ENCODE measurements around the gene ANO1. TPM values are rescaled to one million over a fixed set of nuclear protein-coding genes. Genes with fewer than 3 reads are reported as not detected.

Gene ANO1
- total and polyA plus RNA-seq, 4 donors: 7.8 to 64.8 (median 32.2) TPM

- WGBS: 47% methylated on average over 14 of the region's 14 CpGs
- no peaks in the 10 kb centered on the region for H3K27me3 ChIP-seq (ENCODE audit: control insufficient read depth in 4 of 4, insufficient read depth in 4 of 4, low read length in 3 of 4)
- H3K4me3 ChIP-seq (ENCODE audit: low read depth in 1 of 3, low read length in 3 of 3): no peak overlapping the region
- H3K9me3 ChIP-seq (ENCODE audit: control insufficient read depth in 4 of 4, low read length in 3 of 4): no peaks in the 10 kb centered on the region
- TF ChIP-seq TAF1 (conservative IDR thresholded peaks at IDR 0.05): no peak
- TF ChIP-seq RXRA (IDR thresholded peaks at IDR 0.05): peak in 1 of 2 donors; percentile 80
- no peak for TF ChIP-seq GABPA (IDR thresholded peaks at IDR 0.05 in 1 of 2, conservative IDR thresholded peaks at IDR 0.05 in 1 of 2)
- no peak for TF ChIP-seq FOXA1 (IDR thresholded peaks at IDR 0.05)
- TF ChIP-seq HNF4A (conservative IDR thresholded peaks at IDR 0.05): peak in 1 of 2 donors; percentile 49
- TF ChIP-seq, protein P1, sequence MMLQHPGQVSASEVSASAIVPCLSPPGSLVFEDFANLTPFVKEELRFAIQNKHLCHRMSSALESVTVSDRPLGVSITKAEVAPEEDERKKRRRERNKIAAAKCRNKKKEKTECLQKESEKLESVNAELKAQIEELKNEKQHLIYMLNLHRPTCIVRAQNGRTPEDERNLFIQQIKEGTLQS (IDR thresholded peaks at IDR 0.05): no peak
- no peak for TF ChIP-seq SP1 (IDR thresholded peaks at IDR 0.05)
- TF ChIP-seq, protein P2, sequence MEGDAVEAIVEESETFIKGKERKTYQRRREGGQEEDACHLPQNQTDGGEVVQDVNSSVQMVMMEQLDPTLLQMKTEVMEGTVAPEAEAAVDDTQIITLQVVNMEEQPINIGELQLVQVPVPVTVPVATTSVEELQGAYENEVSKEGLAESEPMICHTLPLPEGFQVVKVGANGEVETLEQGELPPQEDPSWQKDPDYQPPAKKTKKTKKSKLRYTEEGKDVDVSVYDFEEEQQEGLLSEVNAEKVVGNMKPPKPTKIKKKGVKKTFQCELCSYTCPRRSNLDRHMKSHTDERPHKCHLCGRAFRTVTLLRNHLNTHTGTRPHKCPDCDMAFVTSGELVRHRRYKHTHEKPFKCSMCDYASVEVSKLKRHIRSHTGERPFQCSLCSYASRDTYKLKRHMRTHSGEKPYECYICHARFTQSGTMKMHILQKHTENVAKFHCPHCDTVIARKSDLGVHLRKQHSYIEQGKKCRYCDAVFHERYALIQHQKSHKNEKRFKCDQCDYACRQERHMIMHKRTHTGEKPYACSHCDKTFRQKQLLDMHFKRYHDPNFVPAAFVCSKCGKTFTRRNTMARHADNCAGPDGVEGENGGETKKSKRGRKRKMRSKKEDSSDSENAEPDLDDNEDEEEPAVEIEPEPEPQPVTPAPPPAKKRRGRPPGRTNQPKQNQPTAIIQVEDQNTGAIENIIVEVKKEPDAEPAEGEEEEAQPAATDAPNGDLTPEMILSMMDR (IDR thresholded peaks at IDR 0.05; ENCODE audit: low read depth, low read length, missing input control): peak; percentile 30
- TF ChIP-seq HNF4G (IDR thresholded peaks at IDR 0.05): no peak
- no peak for TF ChIP-seq NR2F2 (IDR thresholded peaks at IDR 0.05)
- peak; percentile 60 for TF ChIP-seq YY1 (IDR thresholded peaks at IDR 0.05)
- peak in 1 of 2 donors; percentile 69 for TF ChIP-seq EGR1 (IDR thresholded peaks at IDR 0.05; ENCODE audit: low read depth in 2 of 2)
- TF ChIP-seq, protein P3, sequence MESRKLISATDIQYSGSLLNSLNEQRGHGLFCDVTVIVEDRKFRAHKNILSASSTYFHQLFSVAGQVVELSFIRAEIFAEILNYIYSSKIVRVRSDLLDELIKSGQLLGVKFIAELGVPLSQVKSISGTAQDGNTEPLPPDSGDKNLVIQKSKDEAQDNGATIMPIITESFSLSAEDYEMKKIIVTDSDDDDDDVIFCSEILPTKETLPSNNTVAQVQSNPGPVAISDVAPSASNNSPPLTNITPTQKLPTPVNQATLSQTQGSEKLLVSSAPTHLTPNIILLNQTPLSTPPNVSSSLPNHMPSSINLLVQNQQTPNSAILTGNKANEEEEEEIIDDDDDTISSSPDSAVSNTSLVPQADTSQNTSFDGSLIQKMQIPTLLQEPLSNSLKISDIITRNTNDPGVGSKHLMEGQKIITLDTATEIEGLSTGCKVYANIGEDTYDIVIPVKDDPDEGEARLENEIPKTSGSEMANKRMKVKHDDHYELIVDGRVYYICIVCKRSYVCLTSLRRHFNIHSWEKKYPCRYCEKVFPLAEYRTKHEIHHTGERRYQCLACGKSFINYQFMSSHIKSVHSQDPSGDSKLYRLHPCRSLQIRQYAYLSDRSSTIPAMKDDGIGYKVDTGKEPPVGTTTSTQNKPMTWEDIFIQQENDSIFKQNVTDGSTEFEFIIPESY (IDR thresholded peaks at IDR 0.05): no peak
- TF ChIP-seq, protein P4, sequence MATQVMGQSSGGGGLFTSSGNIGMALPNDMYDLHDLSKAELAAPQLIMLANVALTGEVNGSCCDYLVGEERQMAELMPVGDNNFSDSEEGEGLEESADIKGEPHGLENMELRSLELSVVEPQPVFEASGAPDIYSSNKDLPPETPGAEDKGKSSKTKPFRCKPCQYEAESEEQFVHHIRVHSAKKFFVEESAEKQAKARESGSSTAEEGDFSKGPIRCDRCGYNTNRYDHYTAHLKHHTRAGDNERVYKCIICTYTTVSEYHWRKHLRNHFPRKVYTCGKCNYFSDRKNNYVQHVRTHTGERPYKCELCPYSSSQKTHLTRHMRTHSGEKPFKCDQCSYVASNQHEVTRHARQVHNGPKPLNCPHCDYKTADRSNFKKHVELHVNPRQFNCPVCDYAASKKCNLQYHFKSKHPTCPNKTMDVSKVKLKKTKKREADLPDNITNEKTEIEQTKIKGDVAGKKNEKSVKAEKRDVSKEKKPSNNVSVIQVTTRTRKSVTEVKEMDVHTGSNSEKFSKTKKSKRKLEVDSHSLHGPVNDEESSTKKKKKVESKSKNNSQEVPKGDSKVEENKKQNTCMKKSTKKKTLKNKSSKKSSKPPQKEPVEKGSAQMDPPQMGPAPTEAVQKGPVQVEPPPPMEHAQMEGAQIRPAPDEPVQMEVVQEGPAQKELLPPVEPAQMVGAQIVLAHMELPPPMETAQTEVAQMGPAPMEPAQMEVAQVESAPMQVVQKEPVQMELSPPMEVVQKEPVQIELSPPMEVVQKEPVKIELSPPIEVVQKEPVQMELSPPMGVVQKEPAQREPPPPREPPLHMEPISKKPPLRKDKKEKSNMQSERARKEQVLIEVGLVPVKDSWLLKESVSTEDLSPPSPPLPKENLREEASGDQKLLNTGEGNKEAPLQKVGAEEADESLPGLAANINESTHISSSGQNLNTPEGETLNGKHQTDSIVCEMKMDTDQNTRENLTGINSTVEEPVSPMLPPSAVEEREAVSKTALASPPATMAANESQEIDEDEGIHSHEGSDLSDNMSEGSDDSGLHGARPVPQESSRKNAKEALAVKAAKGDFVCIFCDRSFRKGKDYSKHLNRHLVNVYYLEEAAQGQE (IDR thresholded peaks at IDR 0.05): no peak
- TF ChIP-seq MAX (IDR thresholded peaks at IDR 0.05): no peak
- peak; percentile 64 for TF ChIP-seq FOXA2 (IDR thresholded peaks at IDR 0.05)
- TF ChIP-seq RAD21 (IDR thresholded peaks at IDR 0.05): peak; percentile 70 to 75
- peak in 1 of 2 donors; percentile 79 for TF ChIP-seq JUND (IDR thresholded peaks at IDR 0.05)
- H3K27ac ChIP-seq (ENCODE audit: low read depth in 1 of 2, low read length in 2 of 2): peak overlapping the region; percentile 72 to 79
- no peak for DNase-seq (ENCODE audit: low spot score)
- no peak overlapping the region for H3K9ac ChIP-seq (ENCODE audit: low read depth in 1 of 2, low read length in 2 of 2)
- peaks cover 3 to 25% (median 22%) of the 10 kb centered on the region in 4 donors for H3K4me1 ChIP-seq (ENCODE audit: control insufficient read depth in 4 of 4, insufficient read depth in 4 of 4, low read length in 3 of 4)
- peaks cover 0 to 28% (median 12%) of the 10 kb centered on the region in 4 donors for H3K36me3 ChIP-seq (ENCODE audit: control insufficient read depth in 4 of 4, insufficient read depth in 3 of 4, low read depth in 1 of 4, low read length in 3 of 4)
Observed at GRCh38 chr11:70128435-70128906, 50.4 kb downstream of the ANO1 start.

All from liver (tissue), 9 donors.